IMR-90 (cell line): Measurements from ENCODE around the gene PARD6G.

Source experiments
- BHLHE40 ChIP-seq: fragments of 150-350 bp; IDR thresholded peaks from 2 replicates; pipeline ENCODE4 v1.6.1; 2016; ENCODE audit warnings: mild to moderate bottlenecking, low read depth, low read length
- CEBPB ChIP-seq: IDR thresholded peaks from 2 replicates; pipeline ENCODE4 v1.6.1; 2012; ENCODE audit warnings: low read depth, low read length, improper control_type of control experiment
- CHD1 ChIP-seq: IDR thresholded peaks from 2 replicates; pipeline ENCODE4 v1.6.1; 2012; ENCODE audit warnings: low read depth, low read length, improper control_type of control experiment
- CTCF ChIP-seq: conservative IDR thresholded peaks from 2 replicates; pipeline ENCODE4 v1.5.1; 2012; ENCODE audit warnings: mild to moderate bottlenecking, low read depth, low read length, improper control_type of control experiment
- ELK1 ChIP-seq: fragments of 150-350 bp; IDR thresholded peaks from 2 replicates; pipeline ENCODE4 v1.6.1; 2016; ENCODE audit warnings: low read depth, mild to moderate bottlenecking, low read length, moderate library complexity, borderline replicate concordance
- MAFK ChIP-seq: IDR thresholded peaks from 2 replicates; pipeline ENCODE4 v1.6.1; 2012; ENCODE audit warnings: low read depth, low read length, improper control_type of control experiment
- MAZ ChIP-seq: IDR thresholded peaks from 2 replicates; pipeline ENCODE4 v1.6.1; 2012; ENCODE audit warnings: low read depth, mild to moderate bottlenecking, low read length, improper control_type of control experiment, moderate library complexity, borderline replicate concordance
- MXI1 ChIP-seq: IDR thresholded peaks from 2 replicates; pipeline ENCODE4 v1.6.1; 2012; ENCODE audit warnings: low read depth, mild to moderate bottlenecking, low read length, moderate library complexity, borderline replicate concordance
- POLR2A ChIP-seq: IDR thresholded peaks from 2 replicates; pipeline ENCODE4 v1.6.1; 2012; ENCODE audit warnings: mild to moderate bottlenecking, low read depth, low read length
- RCOR1 ChIP-seq: IDR thresholded peaks from 2 replicates; pipeline ENCODE4 v1.6.1; 2012; ENCODE audit warnings: mild to moderate bottlenecking, low read length, improper control_type of control experiment; ENCODE audit not compliant: insufficient replicate concordance
- RFX5 ChIP-seq: IDR thresholded peaks from 2 replicates; pipeline ENCODE4 v1.8.0; 2012; ENCODE audit warnings: low read depth, mild to moderate bottlenecking, low read length, moderate library complexity
- SMC3 ChIP-seq: fragments of 150-350 bp; IDR thresholded peaks from 2 replicates; pipeline ENCODE4 v1.6.1; 2016; ENCODE audit warnings: low read depth, mild to moderate bottlenecking, antibody characterized with exemption, low read length, moderate library complexity
- USF2 ChIP-seq: fragments of 150-350 bp; IDR thresholded peaks from 2 replicates; pipeline ENCODE4 v1.6.1; 2017; ENCODE audit warnings: mild to moderate bottlenecking, antibody characterized with exemption, low read length, low read depth

- no peak for TF ChIP-seq USF2
- TF ChIP-seq POLR2A: no peak
- TF ChIP-seq MAFK: no peak
- TF ChIP-seq CTCF: no peak
- no peak for TF ChIP-seq CHD1
- TF ChIP-seq RCOR1: no peak
- TF ChIP-seq BHLHE40: no peak
- TF ChIP-seq SMC3: no peak
- TF ChIP-seq MAZ: no peak
- TF ChIP-seq CEBPB: no peak
- no peak for TF ChIP-seq RFX5
- no peak for TF ChIP-seq MXI1
- no peak for TF ChIP-seq ELK1
Observed at GRCh38 chr18:80163183-80163582, 84.1 kb downstream of the PARD6G start.
